Endothelial cell (in vitro differentiated cells): ENCODE results near the gene PACRG. TPM values are rescaled to one million over a fixed set of nuclear protein-coding genes. Genes with fewer than 3 reads are reported as not detected.

ENCODE experiments used
- DNase-seq: peaks from one replicate; pipeline ENCODE4 v3.0.0; 2021; ENCODE audit warnings: low spot score
- H3K27ac Mint-ChIP-seq: one replicate; pipeline ENCODE4 v1.8.0; 2021; ENCODE audit warnings: mixed read lengths, inconsistent platforms; ENCODE audit not compliant: unreplicated experiment
- H3K27me3 Mint-ChIP-seq: one replicate; pipeline ENCODE4 v1.8.0; 2021; ENCODE audit warnings: mild to moderate bottlenecking, moderate library complexity, mixed read lengths, inconsistent platforms; ENCODE audit not compliant: unreplicated experiment
- H3K36me3 Mint-ChIP-seq: one replicate; pipeline ENCODE4 v1.8.0; 2021; ENCODE audit warnings: mild to moderate bottlenecking, low read depth, mixed read lengths, inconsistent platforms; ENCODE audit not compliant: unreplicated experiment
- H3K4me1 Mint-ChIP-seq: one replicate; pipeline ENCODE4 v1.8.0; 2021; ENCODE audit warnings: mild to moderate bottlenecking, mixed read lengths, inconsistent platforms; ENCODE audit not compliant: unreplicated experiment
- H3K4me3 Mint-ChIP-seq: one replicate; pipeline ENCODE4 v1.8.0; 2021; ENCODE audit warnings: mild to moderate bottlenecking, mixed read lengths, inconsistent platforms; ENCODE audit not compliant: unreplicated experiment
- H3K9me3 Mint-ChIP-seq: one replicate; pipeline ENCODE4 v1.8.0; 2021; ENCODE audit warnings: mixed read lengths, inconsistent platforms; ENCODE audit not compliant: unreplicated experiment
- CTCF ChIP-seq: fragments of 200-600 bp; sonication (generic); IDR thresholded peaks from one replicate; pipeline ENCODE4 v1.5.0; 2021; ENCODE audit warnings: antibody characterized with exemption; ENCODE audit not compliant: unreplicated experiment
- total RNA-seq: library from RNA; stranded (reverse); fragmentation: NEBNext Ultra II Directional; extraction: Animal tissue kit (Norgen Biotek cat#: 25700); gene quantifications from one replicate; pipeline ENCODE4 v1.2.1, GENCODE V29; 2021; ENCODE audit not compliant: unreplicated experiment

Gene PACRG
- total RNA-seq, 1 donor from 2014 or later = 1.1 TPM

DNA sequence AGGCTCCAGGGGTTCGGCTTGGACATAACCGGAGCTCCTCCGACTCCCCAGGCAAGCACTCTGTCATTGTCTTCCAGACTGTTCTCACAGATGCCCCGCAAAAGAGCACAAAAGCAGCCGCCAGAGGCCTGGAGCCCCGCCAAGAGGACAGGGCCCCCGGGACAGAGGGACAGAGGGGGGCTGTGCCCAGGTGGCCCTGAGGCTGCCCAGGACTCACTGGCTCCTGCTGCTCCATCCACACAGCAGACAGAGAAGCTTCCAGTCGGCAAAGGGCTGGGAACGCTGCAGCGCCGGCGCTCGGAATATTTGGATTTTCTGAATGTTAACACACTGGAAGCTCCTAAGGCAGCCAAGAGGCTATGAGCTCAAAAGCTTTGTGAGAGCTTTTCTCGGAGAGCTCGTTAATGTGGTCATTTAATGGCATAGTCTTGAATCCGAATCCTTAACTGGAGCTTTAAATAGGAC lies 618.8 kb downstream of the PACRG start:
- DNase-seq = no peak
- peaks cover 6% of the 10 kb centered on the region for H3K4me1 Mint-ChIP-seq

GRCh38 chr6:163347021-163347446 lies 619.3 kb downstream of the PACRG start:
- Mint-ChIP-seq H3K9me3 (no peaks in the 10 kb centered on the region), H3K4me3 (no peak overlapping the region)

More for the DNA sequence above, 618.8 kb downstream of the PACRG start:
- no peak overlapping the region for H3K27ac Mint-ChIP-seq
- no peak overlapping the region for H3K4me3 Mint-ChIP-seq
- peaks cover 2% of the 10 kb centered on the region for H3K27me3 Mint-ChIP-seq
- no peaks in the 10 kb centered on the region for H3K36me3 Mint-ChIP-seq
- H3K9me3 Mint-ChIP-seq = no peaks in the 10 kb centered on the region
- TF ChIP-seq CTCF = no peak

DNA sequence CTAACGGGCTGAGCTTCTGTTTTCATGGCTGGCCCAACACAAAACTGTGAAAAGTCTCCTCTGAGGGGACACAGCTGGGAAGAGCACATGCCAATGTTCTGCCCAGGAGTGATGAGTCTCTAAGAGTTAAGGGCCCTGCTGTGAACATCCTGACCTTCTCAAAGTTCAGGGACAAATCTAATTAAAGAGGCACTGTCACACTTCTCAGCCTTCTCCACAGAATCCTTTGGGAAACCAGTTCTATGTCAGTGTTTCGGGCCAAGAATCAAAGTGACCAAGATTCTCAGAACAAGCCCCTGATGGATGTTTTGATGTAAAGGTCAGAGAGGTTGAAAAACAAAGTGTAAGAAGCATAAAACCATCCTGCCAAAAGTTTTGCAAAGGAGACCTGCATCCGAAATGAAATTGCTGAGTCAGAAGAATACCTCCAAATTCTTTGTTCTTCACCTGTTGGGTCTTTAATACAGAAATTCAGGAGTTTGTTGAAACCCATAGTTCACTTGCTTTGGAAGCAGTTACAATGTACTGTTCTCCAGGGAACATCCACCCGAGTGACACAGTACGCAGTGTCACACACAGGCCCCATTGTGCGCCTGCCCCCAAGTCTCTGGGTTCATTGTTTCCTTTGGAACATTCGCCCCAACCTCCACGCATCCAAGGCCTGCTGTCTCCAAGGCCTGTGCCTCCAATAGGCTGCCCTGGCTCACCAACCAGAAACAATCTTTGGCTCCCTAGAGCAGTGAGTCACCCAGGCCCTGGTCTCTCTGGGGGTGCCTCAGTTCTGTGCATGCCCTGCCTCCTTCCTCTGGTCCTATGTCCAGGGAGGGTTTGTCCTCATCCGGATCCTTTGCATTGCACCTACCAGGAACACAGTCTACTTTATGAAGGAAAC lies 621.3 kb downstream of the PACRG start:
- no peak for TF ChIP-seq CTCF
- Mint-ChIP-seq H3K4me1 (peaks cover 16% of the 10 kb centered on the region), H3K36me3 (no peaks in the 10 kb centered on the region), H3K27ac (no peak overlapping the region), H3K9me3 (no peaks in the 10 kb centered on the region), H3K4me3 (no peak overlapping the region), H3K27me3 (peaks cover 2% of the 10 kb centered on the region)
- no peak for DNase-seq

More at GRCh38 chr6:163347021-163347446, 619.3 kb downstream of the PACRG start:
- Mint-ChIP-seq H3K36me3 (no peaks in the 10 kb centered on the region), H3K4me1 (peaks cover 6% of the 10 kb centered on the region), H3K27ac (peak overlapping the region; percentile 40), H3K27me3 (peaks cover 2% of the 10 kb centered on the region)
- no peak for DNase-seq
- TF ChIP-seq CTCF = no peak

- no peaks in the 10 kb centered on the region for H3K36me3 Mint-ChIP-seq
- no peak for DNase-seq
- TF ChIP-seq CTCF = no peak
- H3K9me3 Mint-ChIP-seq = no peaks in the 10 kb centered on the region
- peaks cover 23% of the 10 kb centered on the region for H3K4me1 Mint-ChIP-seq
- H3K4me3 Mint-ChIP-seq = no peak overlapping the region
- H3K27ac Mint-ChIP-seq = no peak overlapping the region
- H3K27me3 Mint-ChIP-seq = peaks cover 2% of the 10 kb centered on the region
Observed at GRCh38 chr6:163349696-163350095, 621.9 kb downstream of the PACRG start.

DNA sequence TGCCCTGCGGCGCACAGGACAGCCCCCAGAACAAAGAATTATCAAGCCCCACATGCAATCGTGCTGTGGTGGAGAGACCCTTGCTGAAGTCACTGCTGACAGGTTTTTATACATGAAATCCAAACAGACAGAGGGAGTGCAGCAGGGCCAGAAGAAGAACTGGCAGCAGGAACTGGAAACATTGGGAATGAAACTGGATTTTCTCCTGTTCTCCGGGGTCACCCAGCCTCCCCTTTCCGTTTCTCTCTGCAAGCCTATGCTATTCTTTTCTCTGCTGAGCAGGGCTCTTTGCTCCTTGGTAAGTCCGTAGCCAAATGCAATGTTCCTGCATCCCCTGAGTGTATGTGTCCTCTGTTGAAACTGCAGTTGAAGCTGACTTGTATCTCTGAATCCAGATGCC lies 623.2 kb downstream of the PACRG start:
- Mint-ChIP-seq H3K27me3 (peaks cover 2% of the 10 kb centered on the region), H3K9me3 (no peaks in the 10 kb centered on the region), H3K36me3 (no peaks in the 10 kb centered on the region), H3K4me3 (no peak overlapping the region), H3K4me1 (peaks cover 36% of the 10 kb centered on the region), H3K27ac (no peak overlapping the region)
- no peak for DNase-seq
- no peak for TF ChIP-seq CTCF
